Measurements from ENCODE around the gene DNAAF5.
A peak's percentile ranks its signal among the peaks of the same experiment; 100 is the strongest.

Gene DNAAF5

DNA sequence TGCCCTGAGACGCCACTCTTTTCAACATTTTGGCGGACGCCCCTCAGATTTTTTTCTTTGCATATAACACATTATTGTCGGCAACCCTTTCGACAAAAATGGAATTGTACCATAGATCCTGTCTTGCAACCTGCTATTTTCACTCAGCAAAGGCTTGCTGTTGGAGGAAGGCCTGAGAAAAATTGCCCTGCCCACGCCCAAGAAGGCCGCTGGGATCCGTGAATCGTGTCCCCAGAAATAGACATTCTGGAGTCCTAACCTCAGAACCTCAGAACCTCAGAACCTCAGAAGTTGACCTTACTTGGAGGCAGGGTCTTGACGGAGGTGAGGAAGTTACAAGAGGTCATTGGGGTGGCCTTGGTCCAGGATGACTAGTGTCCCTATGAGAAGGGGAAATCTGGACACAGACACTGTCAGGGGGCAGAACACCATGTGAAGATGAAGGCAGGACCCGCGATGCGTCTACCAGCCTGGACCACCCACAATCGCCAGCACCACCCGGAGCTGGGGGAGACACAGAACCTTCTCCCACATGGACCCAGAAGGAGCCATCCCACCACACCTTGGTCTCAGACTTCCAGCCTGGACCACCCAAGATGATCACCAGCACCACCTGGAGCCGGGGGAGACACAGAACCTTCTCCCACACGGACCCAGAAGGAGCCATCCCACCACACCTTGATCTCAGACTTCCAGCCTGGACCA lies 19.1 kb upstream of the DNAAF5 start:
- DNase-seq: no peak

DNA sequence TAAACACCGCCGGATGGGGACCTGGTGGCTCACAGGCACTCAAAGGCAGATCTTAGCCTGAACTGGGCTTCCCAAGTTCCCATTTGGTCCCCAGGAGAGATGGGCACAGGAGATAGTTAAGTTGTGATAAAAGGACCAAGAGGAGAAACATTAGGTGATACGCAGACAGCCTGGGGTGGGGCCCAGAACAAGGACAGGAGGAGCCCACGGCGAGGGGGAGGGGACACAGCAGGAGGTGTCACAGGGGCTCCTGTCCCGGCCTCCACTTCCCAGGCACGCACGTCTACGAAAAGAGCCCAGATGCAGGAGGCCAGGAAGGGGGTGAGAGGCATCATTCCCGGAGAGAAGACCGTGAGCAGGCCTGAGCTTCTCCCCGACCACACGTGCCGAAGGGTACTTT lies 16.3 kb upstream of the DNAAF5 start:
- no peak for DNase-seq

DNA sequence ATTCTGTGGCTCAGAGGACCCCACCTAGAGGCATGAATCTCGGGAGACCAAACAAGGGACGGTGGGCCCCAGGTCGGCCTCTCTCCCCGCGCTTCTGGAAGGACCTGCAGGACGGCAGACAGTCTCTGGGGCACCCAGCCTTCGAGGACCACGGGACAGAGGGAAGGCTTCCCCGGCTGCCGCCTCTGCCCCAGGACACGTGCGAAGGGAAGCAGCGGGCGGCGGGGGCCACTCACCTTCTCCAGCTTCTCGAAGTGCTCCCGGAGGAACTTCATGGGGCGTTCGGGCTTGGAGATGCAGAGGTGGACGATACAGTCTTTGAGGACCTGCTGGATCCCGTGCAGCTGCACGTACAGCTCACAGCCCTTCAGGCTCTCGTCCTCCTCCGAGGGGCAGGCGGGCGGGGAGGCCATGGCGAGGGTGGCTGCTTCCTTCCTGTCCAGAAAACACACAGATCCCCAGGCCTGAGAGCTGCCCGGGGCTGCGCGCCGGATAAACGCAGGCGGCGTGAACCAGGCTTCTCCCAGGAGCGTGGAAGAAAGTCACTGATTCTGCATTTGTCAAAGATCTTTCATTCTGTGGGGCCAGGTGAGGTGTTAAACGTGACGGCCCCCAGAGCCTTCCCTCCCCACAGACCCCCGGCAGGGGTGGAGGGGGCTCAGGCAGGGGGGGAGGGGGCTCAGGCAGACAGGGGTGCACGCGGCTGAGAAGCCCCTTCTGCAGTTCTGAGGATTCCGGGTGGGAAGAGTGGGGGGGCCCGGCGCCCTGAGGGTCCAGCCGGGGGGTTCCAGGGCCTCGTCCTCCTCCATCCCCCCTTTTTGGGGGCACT lies 15.2 kb upstream of the DNAAF5 start:
- no peak for DNase-seq

DNA sequence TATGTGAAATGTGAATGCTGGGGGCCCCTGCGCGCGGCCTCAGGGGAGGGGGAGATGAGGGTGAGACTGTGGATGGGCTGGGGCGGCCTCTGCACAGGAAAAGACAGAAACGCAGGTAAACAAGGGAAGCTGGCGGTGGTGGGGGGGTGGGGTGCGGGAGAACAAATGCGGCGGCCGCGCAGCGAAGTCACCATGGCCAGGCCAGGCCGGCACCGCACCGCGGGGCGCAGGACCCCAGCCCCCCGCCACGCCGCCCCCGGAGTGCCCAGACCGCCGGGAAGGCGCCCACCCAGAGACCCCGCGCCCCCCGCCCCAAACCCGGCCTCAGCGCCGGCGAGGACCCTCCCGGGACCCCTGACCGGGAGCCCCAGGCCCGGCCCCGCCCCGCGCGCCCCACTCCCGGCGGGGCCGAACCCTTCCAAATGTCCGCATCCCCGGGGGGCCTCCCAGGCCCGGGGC lies 14.5 kb upstream of the DNAAF5 start:
- DNase-seq: no peak

DNA sequence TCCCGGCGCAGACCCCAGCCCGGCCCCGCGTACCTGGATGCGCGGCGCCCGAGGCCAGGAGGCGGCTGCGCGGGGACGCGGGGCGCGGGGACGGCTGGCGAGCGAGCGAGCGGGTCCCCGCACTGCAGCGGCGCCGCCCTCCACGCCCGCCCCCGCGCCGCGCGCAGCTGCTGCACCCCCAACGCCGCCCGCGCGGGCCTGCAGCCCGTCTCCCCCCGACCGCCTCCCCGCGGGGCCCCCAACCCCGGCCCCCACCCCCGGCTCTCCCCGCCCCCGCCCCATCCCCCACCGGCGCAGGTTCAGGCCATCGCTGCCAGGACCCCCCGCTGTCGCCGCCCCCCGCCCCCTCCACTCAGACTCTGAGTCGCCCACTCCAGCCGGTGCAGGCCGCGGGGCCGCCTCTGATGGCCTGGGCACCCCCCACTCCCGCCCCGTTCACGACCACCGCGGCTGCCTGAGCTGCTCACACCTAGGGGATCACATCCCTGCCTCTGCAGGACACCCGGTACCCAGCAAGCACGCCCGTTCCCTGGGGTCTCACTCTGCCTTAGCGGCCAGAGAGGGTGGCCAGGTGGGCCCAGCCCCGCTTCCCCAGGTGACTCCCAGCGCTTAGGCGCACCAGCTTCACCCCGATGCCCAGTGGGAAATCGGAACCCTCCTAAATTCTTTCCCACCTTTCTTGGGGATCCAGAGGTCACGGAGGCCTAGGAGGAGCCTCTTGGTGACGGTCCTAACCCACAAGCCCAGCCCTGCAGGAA lies 13.9 kb upstream of the DNAAF5 start:
- DNase-seq: no peak

DNA sequence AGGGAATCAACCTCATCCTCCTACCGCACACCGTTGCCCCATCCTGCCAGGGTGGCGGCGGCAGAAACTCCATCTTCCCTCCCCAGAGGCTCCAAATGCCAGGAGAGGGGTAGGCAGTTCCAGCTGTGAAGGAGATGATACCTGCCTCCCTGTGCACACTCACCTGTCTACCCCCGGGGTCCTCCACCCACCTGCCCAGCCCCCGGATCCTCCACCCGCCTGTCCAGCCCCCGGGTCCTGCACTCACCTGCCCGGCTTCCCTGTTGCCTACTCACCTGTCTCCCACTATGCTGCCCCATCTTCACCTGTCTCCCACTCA lies 13.4 kb upstream of the DNAAF5 start:
- DNase-seq: no peak

DNA sequence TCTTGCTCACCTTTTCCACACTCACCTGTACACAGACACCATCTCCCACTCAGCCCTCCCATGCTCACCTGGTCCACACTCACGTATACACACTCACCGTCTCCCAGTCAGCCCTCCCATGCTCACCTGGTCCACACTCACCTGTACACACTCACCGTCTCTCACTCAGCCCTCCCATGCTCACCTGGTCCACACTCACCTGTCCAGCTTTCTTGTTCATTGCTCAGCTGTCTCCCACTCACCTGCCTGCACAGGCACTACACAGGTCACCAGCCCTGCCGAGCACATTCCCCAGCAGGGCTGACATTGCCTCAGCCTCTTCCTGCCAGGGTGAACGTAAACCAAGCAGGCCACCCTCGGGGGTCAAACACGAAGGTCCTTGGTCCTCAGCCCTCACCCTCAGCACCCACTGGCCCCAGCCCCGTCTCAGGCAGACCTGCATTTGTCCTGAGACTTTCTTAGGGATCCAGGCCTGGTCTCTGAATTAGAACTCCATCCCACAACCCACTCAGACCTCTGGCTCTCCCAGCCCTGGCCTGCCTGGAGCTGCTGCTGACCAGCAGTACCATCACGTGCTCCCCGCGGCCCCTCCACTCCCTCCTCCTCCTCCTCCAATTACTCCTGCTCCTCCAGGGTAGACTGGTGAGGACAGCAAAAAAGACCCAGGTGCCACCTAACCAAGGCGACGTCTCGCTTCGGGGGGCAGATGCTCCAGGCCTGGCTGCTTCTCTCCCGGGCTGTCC lies 12.8 kb upstream of the DNAAF5 start:
- DNase-seq: no peak

DNA sequence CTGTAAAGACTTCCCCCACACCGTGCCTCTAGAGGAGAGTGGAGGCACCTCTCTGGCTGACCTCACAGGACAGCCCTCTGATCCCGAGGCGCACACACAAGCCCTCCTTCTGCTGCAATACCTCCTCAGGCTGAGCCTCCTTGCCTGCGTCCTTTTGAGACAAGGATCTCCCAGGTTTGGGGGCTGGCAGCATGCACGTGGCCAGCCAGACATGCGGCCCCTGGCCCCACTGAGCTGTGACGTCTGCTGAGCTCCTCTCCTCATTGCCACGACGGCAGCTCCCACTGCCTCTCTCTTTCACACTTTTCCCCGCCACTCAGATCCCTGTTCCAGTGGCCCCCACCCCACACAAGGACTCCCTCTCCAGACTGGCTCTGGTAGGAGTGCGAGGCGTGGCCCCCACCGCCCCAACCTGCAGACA lies 12.2 kb upstream of the DNAAF5 start:
- DNase-seq: no peak

DNA sequence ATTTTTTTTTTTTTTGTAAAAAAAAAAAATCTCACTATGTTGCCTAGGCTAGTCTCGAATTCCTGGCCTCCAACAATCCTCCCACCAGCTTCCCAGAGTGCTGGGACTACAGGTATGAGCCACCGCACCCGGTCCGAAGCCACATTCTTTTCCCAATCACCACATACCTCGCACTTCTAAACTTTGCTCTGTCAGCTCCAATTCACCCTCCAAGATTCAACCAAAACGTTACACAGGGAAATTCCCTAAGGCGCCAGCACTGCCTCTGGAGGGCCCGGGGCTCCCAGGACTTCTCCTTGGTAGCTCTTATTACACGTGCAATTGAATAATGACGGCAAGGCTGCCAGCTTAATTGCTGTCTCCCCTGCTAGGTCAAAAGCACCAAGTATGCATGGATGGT lies 10.3 kb upstream of the DNAAF5 start:
- DNase-seq: no peak

DNA sequence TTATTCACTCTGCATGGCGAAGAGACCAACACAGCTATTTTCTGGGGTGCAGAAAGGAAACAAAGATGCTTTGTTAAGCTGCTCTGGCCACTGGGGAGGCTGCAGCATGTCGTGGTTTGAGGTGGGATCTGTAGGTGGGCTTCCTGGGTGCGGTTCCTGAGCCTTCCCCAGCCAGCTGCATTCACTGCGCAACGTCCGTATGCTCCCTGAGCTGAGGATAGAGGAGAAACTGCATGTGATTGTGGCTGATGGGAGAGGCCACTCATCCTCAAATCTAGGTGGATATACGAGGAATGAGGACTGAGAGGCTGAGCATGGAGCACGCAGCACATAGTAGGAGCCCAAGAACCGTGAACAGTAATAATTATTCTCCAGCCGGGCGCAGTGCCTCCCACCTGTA lies 9.9 kb upstream of the DNAAF5 start:
- no peak for DNase-seq

DNA sequence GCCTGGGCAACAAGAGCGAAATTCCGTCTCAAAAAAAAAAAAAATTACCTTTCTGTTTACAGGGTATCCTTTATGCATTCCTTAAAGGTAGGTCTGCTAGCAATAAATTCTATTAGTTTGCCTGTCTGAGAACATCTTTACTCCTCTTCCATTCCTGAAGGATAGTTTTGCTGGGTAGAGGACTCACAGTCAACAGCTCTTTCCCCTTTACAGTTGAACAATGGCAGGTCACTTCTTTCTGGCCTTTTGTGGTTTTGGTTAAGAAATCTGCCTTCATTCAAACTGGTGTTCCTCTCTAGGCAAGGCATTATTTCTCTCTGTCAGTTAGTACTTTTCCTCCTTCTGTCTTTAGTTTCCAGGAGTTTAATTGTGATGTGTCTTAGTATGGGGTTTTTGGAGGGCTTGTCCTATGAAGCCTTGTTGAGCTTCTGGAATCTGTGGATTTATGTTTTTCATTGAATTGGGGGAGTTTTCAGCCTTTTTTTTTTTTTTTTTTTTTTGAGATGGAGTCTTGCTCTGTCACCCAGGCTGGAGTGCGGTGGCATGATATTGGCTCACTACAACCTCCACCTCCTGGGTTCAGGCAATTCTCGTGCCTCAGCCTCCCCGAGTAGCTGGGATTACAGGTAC lies 4.8 kb upstream of the DNAAF5 start:
- no peak for DNase-seq

DNA sequence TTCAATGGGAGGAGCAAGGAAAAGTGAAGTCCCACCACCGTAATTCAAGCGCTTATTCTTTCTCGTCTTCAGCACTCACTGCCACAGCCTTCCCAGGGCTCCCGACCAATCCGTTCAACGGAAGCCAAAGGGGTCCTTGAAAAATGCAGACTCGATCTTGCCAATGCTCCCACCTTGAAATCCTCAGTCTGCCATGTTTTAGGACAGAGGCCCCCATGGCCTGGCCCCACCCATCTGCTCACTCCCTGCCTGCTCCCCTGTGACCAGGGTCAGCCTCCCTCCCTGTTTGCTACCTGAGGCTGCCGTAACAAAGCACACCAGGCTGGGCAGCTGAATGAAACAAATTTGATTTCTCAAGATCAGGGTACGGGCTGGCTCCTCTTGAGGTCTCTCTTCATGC lies 3.0 kb upstream of the DNAAF5 start:
- DNase-seq: no peak

DNA sequence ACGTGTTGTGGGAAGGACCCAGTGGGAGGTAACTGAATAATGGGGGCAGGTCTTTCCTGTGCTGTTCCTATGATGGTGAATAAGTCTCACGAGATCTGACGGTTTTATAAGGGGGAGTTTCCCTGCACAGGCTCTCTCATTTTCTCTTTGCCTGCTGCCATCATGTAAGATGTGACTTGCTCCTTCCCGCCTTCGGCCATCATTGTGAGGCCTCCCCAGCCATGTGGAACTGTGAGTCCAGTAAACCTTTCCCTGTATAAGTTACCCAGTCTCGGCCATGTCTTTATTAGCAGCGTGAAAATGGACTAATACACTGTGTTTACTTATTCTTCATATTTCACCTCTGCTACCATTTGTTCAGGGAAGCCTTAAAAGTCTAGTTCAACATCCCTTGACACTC lies 2.2 kb upstream of the DNAAF5 start:
- DNase-seq: no peak

DNA sequence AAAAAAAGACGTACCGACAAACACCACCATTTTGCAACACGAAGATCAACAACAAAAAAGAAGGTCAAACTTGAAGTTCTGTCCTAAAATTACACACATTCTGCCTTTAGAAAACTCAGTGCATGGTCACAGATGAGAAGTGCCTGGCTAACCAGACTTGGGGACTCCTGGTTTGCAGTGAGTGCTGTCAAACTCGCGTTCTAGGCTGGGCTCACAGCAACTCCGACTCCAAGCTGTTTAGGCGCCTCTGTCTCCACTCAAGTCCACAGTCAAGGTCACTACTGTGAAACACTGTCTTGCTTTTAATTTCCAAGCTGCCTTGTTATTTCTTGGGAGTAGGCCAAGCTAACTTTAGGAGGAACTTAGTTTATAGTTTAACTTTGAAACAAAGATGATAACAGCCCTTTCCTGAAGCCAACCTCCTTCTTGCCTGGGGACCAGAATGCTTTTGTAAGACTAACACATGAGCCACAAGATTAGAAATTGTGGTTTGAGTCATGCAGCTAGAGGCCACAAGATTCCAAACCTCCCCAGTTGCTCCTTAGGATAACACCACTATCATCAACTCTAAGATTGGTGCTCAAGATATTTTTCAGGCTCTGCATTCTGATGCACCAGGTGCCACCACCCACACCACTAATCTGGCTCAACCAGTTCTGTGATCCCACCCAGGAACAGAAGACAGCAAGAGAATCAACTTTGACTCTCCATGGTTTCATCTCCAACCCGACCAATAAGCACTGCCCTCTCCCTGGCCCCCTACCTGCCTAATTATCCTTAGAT lies 1.1 kb upstream of the DNAAF5 start:
- DNase-seq: no peak

DNA sequence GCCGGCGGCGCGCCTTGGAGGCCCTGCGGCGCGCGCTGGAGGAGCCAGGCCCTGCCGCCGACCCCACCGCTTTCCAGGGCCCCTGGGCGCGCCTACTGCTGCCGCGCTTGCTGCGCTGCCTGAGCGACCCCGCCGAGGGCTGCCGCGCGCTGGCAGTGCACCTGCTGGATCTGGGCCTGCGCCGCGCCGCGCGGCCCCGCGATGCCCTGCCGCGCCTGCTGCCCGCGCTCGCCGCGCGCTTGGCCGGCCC lies 280 bp downstream of the DNAAF5 start:
- no peak for DNase-seq

DNA sequence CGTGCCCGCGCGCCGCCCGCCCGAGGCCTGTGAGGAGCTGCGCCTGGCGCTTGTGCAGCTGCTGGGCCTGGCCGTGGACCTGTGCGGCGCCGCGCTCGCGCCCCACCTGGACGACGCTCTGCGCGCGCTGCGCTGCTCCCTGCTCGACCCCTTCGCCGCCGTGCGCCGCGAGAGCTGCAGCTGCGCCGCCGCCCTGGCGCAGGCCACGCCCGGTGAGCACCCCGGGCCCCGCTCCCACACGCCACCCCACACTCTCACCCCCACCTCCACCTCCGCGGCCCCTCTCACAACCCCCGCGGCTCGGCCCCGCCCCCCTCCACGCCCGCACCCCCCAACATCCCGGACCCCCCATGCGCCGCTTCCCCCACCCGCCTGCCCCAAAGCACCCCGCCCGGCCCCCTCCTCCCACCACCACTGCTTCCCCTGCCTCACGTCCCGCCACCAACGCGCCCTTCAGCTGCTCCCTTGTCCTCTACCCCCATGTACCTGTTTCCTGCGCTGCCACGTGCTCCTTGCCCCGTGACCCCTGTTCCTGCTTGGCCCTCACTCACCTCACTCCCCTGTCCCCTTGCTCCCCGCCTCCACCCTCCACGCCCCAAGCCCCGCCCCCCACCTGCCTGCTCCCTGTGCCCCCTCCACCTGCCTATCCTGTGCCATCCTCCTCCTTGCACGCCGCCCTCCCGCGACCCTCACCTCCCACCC lies 756 bp downstream of the DNAAF5 start, which contains the start of gene PRKAR1B:
Gene PRKAR1B, minus strand, starts transcription at position 178 of the 702 bp plus-strand sequence. CDS start 15,776 bp downstream, outside the sequence.
- DNase-seq: peak; percentile 61

DNA sequence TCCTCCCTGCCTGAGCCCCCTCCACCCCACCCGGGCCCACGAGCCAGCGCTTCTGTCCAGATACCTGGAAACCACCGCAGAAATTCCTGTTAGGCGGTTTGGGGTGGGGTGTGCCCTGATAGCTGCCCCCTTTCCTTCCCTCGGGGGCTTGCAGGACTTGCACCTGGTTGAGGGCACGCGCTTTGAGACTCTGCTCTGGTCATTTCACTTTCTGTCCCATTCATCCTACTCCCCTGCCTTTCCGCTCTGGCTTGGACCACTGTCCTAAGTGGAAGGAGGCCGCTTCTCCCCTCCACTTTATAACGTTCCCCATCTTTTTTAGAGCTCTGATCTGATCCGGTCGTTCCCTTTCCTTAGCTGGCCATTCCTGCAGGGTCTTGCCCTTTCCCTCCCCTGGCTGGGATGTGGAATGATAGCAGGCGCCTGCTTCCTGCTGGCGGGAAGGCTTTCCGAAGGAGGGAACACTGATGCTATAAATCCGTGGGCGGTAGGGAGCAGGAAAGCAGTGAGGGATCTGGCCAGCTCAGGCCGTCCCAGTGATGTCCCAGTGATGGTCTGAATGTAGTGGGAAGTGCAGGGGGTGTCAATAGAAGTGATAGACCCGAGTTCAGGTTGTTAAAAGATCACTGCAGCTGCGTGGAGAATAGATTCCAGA lies 1.4 kb downstream of the DNAAF5 start:
- DNase-seq: no peak

DNA sequence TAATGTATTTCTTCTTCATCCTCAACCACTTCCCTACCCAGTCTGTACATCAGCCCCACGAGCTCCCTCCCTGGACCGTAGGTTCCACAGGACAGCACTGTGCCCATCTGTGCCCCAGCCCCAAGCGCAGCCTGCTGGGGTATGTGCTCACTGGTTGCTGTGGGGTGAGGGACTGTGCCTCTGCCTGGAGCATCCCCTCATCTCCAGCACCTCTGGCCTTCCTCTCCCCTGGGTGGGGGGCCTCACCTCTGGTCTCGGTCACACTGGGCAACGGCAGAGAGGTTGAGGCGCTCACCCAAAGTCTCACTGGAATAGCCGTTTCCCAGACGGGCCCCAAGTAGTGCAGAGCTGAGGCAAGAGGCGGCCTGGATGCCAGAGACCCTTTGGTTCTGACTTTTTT lies 2.1 kb downstream of the DNAAF5 start:
- DNase-seq: no peak

DNA sequence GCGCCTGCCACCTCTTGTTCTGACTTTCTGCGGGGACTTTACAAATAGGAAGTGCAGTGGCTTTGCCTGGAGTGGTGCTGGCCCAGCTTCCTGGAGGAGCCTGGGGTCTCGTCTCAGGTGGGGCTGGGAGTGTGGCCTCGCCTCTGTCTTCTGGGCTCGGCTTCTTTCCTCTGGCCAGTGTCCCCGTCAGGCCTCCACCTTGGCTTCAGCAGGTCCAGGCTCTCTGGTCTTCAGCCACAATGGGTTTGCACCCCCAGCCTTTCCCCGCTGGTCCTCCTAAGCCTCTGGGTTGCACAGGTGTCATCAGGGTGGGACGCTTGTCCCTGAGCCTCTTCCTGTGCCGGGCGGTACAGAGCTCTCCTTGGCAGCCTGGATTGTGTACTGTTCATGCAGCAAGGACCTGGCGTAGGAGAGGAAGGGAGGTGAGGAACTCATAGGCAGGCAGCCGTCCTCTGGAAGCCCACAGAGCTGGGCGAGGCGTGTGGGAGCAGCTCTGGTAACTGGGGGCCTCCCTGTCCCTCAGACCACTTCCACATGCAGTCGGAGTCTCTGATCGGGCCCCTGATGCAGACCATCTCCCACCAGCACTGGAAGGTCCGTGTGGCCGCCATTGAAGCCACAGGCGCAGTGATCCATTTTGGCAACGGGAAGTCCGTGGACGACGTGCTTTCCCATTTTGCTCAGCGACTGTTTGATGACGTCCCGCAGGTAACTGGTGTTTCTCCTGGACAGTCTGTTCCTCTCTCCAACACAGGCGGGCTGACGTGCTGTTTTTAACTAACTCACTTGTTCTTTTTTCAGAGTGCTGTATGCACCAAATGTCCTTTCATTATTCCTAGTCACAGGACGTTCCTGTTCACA lies 2.9 kb downstream of the DNAAF5 start:
- no peak for DNase-seq

Data from stimulated activated CD4-positive, alpha-beta T cell treated with anti-CD3 and anti-CD28 coated beads, Interleukin-12 subunit alpha, Interleukin-12 subunit beta, amount 100 ng/mL, for 4 hours (primary cell).